KOPT-K1 (cell line): ENCODE measurements around the gene FGD3.
"Not testable (repeated sequence)": the region's sequence is repeated elsewhere in the genome, so short reads cannot be mapped to it uniquely, and the experiment has no call there.

ENCODE experiments used
- H3K27ac ChIP-seq: fragments of 200-600 bp; sonication (generic); 2 replicates; pipeline ENCODE4 v1.5.1; 2016; ENCODE audit warnings: antibody characterized with exemption, mild to moderate bottlenecking, low read depth, low read length; ENCODE audit not compliant: poor library complexity, severe bottlenecking
- H3K36me3 ChIP-seq: fragments of 200-600 bp; sonication (generic); 2 replicates; pipeline ENCODE4 v1.5.1; 2017; ENCODE audit warnings: antibody characterized with exemption, mild to moderate bottlenecking, low read length, moderate library complexity; ENCODE audit not compliant: insufficient read depth
- H3K9me3 ChIP-seq: fragments of 200-600 bp; sonication (generic); 2 replicates; pipeline ENCODE4 v1.5.1; 2017; ENCODE audit warnings: antibody characterized with exemption, low read length, mild to moderate bottlenecking; ENCODE audit not compliant: insufficient read depth, poor library complexity, severe bottlenecking

The FGD3 gene, protein sequence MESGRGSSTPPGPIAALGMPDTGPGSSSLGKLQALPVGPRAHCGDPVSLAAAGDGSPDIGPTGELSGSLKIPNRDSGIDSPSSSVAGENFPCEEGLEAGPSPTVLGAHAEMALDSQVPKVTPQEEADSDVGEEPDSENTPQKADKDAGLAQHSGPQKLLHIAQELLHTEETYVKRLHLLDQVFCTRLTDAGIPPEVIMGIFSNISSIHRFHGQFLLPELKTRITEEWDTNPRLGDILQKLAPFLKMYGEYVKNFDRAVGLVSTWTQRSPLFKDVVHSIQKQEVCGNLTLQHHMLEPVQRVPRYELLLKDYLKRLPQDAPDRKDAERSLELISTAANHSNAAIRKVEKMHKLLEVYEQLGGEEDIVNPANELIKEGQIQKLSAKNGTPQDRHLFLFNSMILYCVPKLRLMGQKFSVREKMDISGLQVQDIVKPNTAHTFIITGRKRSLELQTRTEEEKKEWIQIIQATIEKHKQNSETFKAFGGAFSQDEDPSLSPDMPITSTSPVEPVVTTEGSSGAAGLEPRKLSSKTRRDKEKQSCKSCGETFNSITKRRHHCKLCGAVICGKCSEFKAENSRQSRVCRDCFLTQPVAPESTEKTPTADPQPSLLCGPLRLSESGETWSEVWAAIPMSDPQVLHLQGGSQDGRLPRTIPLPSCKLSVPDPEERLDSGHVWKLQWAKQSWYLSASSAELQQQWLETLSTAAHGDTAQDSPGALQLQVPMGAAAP

GRCh38 chr9:92947268-92948037 lies at the start of gene FGD3:
Gene FGD3 (plus strand): TSS chr9:92947523. CDS start chr9:92976257, 28,734 bp downstream.
- Histone ChIP-seq H3K27ac (no peak within 1 kb of the TSS), H3K36me3 (no peaks in the 10 kb centered on the region), H3K9me3 (peaks cover 18% of the 10 kb centered on the region)

DNA sequence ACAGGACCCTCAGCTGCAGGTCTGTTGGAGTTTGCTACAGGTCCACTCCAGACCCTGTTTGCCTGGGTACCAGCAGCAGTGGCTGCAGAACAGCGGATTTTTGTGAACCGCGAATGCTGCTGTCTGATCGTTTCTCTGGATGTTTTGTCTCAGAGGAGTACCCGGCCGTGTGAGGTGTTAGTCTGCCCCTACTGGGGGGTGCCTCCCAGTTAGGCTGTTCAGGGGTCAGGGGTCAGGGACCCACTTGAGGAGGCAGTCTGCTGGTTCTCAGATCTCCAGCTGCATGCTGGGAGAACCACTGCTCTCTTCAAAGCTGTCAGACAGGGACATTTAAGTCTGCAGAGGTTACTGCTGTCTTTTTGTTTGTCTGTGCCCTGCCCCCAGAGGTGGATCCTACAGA lies 42.2 kb upstream of the FGD3 start:
- not testable (repeated sequence) for H3K9me3 ChIP-seq, H3K27ac ChIP-seq, H3K36me3 ChIP-seq

GRCh38 chr9:92911511-92912475 lies 35.5 kb upstream of the FGD3 start:
- H3K9me3 ChIP-seq: no peaks in the 10 kb centered on the region

DNA sequence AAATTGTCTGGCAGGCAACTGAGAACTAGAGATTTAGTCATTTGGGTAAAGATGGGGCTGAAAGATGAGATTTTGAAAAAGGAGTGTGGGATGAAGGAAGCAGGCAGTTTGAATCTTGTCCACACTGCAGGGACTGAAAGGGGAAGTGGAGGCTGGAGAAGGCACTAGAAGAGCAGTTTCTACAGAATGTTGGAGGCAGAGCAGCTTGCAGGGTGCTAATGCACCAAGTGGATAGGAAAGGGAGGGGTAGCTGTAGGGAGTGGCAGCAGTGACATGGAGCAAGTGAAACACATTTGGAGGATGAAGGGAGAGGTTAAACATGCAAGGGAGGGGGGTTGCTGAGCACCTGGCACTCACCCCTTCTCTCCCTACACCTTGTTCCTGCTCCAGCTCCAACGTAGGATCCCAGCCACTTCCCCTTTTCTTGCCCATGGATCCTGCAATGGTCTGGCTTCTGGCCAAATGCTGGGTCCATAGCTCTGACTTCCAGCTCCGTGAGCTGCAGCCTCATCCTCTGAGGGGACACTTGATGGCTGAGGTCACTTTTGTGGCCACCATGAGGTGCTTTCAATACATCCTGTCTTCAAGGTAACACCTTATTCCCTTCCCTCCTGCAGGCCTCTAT lies 30.0 kb upstream of the FGD3 start:
- Histone ChIP-seq H3K9me3 (no peaks in the 10 kb centered on the region), H3K36me3 (no peaks in the 10 kb centered on the region), H3K27ac (no peak overlapping the region)

More at GRCh38 chr9:92911511-92912475, 35.5 kb upstream of the FGD3 start:
- Histone ChIP-seq H3K36me3 (no peaks in the 10 kb centered on the region), H3K27ac (no peak overlapping the region)

DNA sequence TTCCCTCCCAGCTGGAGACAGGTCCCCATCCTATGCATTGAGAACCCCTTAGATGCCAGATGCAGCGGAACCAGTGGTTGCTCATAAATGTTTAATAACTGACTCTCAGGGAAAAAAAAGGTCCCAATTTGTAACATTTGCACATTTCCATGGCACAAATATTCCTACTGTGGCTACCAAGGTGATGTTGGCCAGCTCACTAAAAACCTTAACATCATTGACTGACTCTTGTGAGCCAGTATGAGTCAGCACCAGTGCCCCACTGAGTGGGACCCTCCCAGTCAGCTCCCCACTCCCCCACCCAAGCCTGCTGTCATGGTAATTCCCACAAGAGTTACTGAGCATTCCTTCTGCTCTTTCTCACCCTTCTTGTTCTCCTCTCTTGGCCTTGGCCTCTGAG lies 26.9 kb upstream of the FGD3 start:
- Histone ChIP-seq H3K27ac (no peak overlapping the region), H3K9me3 (no peaks in the 10 kb centered on the region), H3K36me3 (no peaks in the 10 kb centered on the region)

- no peaks in the 10 kb centered on the region for H3K36me3 ChIP-seq
- H3K9me3 ChIP-seq: no peaks in the 10 kb centered on the region
- H3K27ac ChIP-seq: no peak overlapping the region
Measured at GRCh38 chr9:92931606-92932005, 15.7 kb upstream of the FGD3 start.

DNA sequence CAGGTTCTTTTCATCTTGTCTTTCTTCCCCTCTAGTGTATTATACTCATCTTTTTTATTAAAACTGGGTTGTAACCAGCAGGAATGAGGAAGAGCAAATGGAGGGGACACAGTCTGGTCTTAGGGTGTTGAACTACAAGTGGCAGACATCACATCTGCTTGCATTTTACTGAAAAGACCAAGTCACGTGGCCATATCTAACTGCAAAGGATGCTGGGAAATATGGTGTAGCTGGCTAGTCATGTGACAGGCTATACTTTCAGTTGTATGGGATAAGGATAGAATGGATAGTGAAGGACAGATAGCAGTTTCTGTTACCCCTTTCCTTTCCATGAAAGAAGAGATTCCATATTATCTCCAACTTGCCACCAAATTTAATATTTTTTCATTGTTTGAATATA lies 13.0 kb upstream of the FGD3 start:
- no peaks in the 10 kb centered on the region for H3K9me3 ChIP-seq
- H3K27ac ChIP-seq: no peak overlapping the region

GRCh38 chr9:92938025-92938424 lies 9.3 kb upstream of the FGD3 start:
- H3K9me3 ChIP-seq: no peaks in the 10 kb centered on the region
- H3K27ac ChIP-seq: no peak overlapping the region
- no peaks in the 10 kb centered on the region for H3K36me3 ChIP-seq

More for the DNA sequence above, 13.0 kb upstream of the FGD3 start:
- H3K36me3 ChIP-seq: no peaks in the 10 kb centered on the region

- Histone ChIP-seq H3K36me3 (no peaks in the 10 kb centered on the region), H3K9me3 (peaks cover 18% of the 10 kb centered on the region)
Measured at GRCh38 chr9:92941861-92942260, 5.5 kb upstream of the FGD3 start.

DNA sequence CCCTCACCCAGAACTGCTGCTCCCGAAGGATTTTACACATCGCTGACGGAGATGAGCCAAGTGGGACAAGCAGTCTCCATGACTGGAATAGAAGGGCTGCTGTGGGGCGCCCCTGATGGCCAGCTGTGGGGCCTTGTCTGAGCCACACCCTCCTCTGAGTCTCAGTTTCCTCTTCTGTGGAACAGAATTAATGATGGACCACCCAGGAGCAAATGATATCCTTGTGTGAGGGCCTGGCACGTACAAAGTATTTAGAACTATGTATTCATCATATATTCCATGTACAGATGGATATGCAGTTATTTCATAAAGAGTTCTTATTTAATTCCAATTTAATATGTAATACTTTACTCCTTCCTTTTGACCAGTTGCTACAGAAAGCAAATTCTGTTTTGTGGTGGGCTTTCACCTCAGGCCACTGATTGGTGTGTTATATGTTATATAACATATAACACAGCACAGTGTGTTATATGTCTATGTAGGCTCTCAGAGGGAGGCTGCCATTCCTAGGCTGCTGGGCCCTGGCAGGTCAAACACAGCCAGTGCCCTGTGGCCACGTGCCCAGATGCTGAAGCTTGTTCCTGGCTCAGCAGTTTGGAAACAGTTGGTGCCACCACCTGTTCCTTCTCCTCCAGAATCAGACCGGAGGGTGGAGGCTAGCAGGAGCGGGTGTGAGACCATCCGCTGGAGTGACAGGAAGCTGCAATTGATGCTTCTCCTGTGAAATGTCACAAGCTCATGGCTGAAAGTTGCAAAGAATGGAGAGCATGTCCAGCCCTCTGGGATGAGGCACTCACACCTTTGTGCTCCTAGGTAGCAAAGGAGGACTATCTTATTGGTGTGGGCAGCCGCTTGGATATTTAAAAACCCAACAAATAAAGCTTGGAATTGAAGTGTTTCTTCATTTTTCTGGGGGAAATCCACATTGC lies 4.4 kb upstream of the FGD3 start:
- H3K27ac ChIP-seq: no peak overlapping the region
- no peaks in the 10 kb centered on the region for H3K36me3 ChIP-seq
- H3K9me3 ChIP-seq: peaks cover 18% of the 10 kb centered on the region

More at GRCh38 chr9:92941861-92942260, 5.5 kb upstream of the FGD3 start:
- H3K27ac ChIP-seq: no peak overlapping the region

- no peaks in the 10 kb centered on the region for H3K36me3 ChIP-seq
- H3K9me3 ChIP-seq: peaks cover 18% of the 10 kb centered on the region
Measured at GRCh38 chr9:92944921-92945320, 2.4 kb upstream of the FGD3 start.

DNA sequence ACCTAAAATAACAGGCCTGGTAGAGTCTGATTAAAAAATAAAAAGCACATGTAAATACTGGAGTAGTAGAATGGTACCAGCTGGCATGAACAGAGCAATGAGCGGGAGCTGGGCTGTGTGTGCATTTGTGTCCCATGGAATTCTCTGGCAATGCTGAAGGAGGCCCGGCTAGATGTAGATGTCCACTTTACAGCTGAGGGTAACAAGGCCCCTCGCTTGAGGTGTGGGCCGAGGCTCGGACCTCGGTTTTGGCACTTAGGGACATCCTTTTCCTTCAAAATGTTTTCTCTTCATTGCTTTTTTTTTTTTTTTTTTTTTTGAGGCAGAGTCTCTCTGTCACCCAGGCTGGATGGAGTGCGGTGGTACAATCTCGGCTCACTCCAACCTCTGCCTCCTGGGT lies 1.5 kb upstream of the FGD3 start:
- H3K9me3 ChIP-seq: peaks cover 18% of the 10 kb centered on the region
- no peaks in the 10 kb centered on the region for H3K36me3 ChIP-seq
- no peak overlapping the region for H3K27ac ChIP-seq

More at GRCh38 chr9:92944921-92945320, 2.4 kb upstream of the FGD3 start:
- H3K27ac ChIP-seq: no peak overlapping the region

DNA sequence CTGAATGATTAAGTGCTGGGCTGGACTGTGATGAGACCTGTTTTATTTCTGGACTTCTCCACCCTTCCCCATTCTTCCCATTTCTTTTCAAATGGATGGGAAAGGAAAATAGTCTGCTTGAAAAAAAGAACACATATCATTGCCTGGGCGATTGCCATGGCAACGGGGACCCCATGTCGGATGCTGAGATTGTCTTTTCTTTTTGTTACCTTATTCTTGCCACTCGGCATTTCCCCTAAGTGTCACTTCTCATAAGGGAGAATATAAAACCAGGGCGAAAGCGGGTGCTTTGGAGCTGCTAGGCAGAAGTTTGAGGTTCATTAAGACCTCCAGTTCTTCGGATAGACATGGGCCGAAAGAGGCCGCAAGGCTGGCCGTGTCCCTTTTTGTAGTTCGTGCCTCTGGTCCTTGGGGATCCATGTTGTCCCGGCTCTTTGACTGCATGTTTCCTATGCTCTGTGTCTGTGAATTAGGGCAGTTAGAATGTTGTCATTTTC lies 763 bp downstream of the FGD3 start:
- Histone ChIP-seq H3K27ac (no peak overlapping the region), H3K9me3 (peaks cover 18% of the 10 kb centered on the region), H3K36me3 (no peaks in the 10 kb centered on the region)
